Measurements from ENCODE around the gene PRKAG2. TPM values are rescaled to one million over a fixed set of nuclear protein-coding genes. Genes with fewer than 3 reads are reported as not detected.

Gene PRKAG2
- total RNA-seq, 1 donor from 2014 or later = 15.7 TPM

DNA sequence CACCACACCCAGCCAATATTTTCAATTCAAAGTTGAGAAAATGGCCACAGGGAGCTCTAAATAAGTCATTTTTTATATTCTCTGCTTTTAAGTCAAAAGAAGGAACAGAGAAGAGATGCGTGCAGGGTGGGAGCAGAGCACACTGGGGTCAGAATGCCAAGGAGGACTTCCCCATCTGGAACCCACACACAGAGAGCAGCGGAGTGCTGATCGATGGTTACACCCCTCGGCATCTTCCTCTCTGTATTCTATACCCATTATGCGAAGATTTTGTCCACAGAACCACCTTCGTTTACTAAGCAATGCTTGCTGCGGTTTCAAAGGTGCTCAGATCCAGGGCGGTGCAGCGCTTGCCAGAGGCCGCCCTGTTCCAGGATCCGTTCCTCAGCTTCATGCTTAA lies 265.9 kb downstream of the PRKAG2 start:
- Mint-ChIP-seq H3K4me3 (no peak overlapping the region), H3K4me1 (peaks cover 4% of the 10 kb centered on the region), H3K27ac (no peak overlapping the region), H3K36me3 (no peaks in the 10 kb centered on the region), H3K27me3 (ENCODE audit: low read depth) (no peaks in the 10 kb centered on the region), H3K9me3 (no peaks in the 10 kb centered on the region)
- TF ChIP-seq, protein P1, sequence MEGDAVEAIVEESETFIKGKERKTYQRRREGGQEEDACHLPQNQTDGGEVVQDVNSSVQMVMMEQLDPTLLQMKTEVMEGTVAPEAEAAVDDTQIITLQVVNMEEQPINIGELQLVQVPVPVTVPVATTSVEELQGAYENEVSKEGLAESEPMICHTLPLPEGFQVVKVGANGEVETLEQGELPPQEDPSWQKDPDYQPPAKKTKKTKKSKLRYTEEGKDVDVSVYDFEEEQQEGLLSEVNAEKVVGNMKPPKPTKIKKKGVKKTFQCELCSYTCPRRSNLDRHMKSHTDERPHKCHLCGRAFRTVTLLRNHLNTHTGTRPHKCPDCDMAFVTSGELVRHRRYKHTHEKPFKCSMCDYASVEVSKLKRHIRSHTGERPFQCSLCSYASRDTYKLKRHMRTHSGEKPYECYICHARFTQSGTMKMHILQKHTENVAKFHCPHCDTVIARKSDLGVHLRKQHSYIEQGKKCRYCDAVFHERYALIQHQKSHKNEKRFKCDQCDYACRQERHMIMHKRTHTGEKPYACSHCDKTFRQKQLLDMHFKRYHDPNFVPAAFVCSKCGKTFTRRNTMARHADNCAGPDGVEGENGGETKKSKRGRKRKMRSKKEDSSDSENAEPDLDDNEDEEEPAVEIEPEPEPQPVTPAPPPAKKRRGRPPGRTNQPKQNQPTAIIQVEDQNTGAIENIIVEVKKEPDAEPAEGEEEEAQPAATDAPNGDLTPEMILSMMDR (IDR thresholded peaks at IDR 0.05; ENCODE audit: unreplicated experiment) = no peak
- no peak for DNase-seq (ENCODE audit: low spot score in 2 of 2, unreplicated experiment in 2 of 2)

DNA sequence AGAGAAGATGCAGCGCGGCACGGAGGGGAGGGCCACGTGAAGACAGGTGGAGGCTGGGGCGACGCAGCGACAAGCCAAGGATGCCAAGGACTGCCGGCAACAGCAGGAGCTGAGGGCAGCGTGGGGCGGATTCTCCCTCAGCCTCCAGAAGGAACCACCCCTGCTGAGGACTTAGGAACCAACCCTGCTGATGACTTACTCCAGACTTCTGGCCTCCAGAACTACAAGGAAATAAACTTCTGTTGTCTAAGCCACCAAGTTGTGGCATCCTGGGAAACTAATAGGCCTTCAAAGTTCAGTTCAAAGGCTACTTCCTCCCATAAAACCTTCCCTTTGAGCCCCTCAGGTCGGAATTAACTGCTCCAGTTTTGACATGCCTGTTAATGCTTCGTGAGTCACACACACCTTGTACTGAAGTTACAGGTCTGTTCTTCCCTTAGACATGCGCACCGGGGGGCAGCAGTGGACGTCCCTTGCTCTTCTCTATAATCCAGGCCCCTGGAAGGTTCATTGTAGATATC lies 268.8 kb downstream of the PRKAG2 start:
- no peak overlapping the region for H3K4me3 Mint-ChIP-seq
- peaks cover 5% of the 10 kb centered on the region for H3K36me3 Mint-ChIP-seq
- DNase-seq (ENCODE audit: low spot score in 2 of 2, unreplicated experiment in 2 of 2) = no peak
- peaks cover 4% of the 10 kb centered on the region for H3K4me1 Mint-ChIP-seq
- H3K27me3 Mint-ChIP-seq (ENCODE audit: low read depth) = no peaks in the 10 kb centered on the region
- H3K9me3 Mint-ChIP-seq = no peaks in the 10 kb centered on the region
- TF ChIP-seq, protein P1 (IDR thresholded peaks at IDR 0.05; ENCODE audit: unreplicated experiment) = no peak
- no peak overlapping the region for H3K27ac Mint-ChIP-seq

DNA sequence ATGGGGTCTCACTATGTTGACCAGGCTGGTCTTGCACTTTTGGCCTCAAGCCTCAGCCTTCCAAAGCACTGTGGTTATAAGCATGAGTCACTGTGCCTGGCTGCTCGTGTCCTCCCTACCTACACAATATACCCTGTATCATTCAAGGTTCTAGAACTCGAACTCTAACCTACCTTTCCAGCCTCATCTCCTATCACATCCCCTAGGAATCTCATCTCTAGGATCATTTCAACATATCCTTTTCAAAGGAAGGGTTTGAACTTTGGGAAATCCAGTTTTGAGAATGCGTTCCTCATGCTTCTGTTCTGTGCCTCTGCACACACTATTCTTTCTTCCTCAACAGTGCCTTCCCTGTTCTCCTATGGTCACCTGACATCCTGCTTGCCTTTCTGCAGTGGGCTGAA lies 269.4 kb downstream of the PRKAG2 start:
- Mint-ChIP-seq H3K27me3 (ENCODE audit: low read depth) (no peaks in the 10 kb centered on the region), H3K9me3 (no peaks in the 10 kb centered on the region), H3K4me3 (no peak overlapping the region), H3K27ac (no peak overlapping the region), H3K4me1 (peaks cover 4% of the 10 kb centered on the region), H3K36me3 (peaks cover 5% of the 10 kb centered on the region)
- no peak for DNase-seq (ENCODE audit: low spot score in 2 of 2, unreplicated experiment in 2 of 2)
- TF ChIP-seq, protein P1 (IDR thresholded peaks at IDR 0.05; ENCODE audit: unreplicated experiment) = no peak

DNA sequence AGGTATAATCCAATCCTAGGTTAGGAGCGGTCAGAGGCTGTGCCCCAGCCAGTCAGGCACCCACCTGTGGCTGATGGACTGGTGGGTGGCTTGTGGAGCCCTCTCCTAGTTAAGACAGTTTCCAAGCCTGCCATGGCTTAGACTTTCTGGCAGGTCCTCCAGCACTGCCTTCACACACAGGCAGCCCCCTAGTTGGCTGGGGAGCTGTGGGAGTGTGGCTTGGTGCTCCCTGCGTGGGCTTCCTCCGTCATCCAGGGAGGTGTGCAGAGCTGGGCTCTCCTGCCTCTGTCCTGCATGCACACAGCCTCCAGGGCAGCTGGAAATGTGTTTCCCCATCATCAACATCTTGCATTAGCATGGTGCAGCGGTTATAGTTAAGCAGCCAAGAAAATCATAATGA lies 273.0 kb downstream of the PRKAG2 start:
- H3K27ac Mint-ChIP-seq = no peak overlapping the region
- H3K4me1 Mint-ChIP-seq = peaks cover 22% of the 10 kb centered on the region
- H3K4me3 Mint-ChIP-seq = no peak overlapping the region

DNA sequence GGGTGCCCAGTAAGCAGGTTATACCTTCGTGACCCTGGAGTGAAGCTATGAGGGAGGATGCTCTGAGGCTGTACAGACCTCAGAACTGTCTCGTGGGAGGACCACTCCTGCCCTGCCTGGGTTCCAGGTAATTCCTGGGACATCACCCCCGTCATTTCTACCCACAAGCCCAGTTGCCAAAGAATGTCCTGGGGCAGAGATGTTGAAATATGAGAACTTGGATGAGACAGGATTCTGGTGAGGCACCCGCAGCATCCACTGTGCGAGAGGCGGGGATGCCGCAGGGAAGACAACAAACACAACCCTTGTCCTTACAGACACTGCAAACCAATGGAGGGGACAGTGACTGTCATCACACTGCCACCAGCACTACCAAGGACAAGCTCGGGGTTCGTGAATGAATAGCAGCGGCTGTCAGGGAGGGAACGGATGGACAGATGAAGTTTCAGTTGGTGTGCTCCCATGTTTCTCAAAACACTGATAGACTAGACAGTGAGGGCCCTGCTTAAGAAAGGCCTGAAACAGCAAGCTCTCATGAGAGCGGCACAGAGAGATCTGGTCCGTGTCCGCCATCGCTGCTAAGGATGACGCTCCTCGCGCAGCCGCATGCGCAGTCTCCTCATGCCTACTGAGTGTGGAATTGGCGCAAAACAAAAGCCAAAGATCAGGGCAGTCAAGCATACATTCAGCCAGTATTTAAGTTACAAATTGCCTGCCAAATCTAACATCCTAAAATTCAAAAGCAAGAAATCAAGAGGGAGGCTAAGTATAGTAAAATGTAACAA lies 275.2 kb downstream of the PRKAG2 start:
- Mint-ChIP-seq H3K36me3 (peaks cover 5% of the 10 kb centered on the region), H3K4me1 (peaks cover 18% of the 10 kb centered on the region), H3K4me3 (no peak overlapping the region), H3K9me3 (peaks cover 5% of the 10 kb centered on the region), H3K27me3 (ENCODE audit: low read depth) (no peaks in the 10 kb centered on the region), H3K27ac (peak overlapping the region; percentile 50)
- DNase-seq (ENCODE audit: low spot score in 2 of 2, unreplicated experiment in 2 of 2) = no peak
- TF ChIP-seq, protein P1 (IDR thresholded peaks at IDR 0.05; ENCODE audit: unreplicated experiment) = no peak

More for the DNA sequence above, 273.0 kb downstream of the PRKAG2 start:
- TF ChIP-seq, protein P1 (IDR thresholded peaks at IDR 0.05; ENCODE audit: unreplicated experiment) = no peak
- H3K9me3 Mint-ChIP-seq = no peaks in the 10 kb centered on the region
- DNase-seq (ENCODE audit: low spot score in 2 of 2, unreplicated experiment in 2 of 2) = no peak
- H3K36me3 Mint-ChIP-seq = peaks cover 5% of the 10 kb centered on the region
- no peaks in the 10 kb centered on the region for H3K27me3 Mint-ChIP-seq (ENCODE audit: low read depth)
